Right ventricle myocardium superior (tissue), 1 donor: Measurements from ENCODE around the gene BEX4. TPM values are rescaled to one million over a fixed set of nuclear protein-coding genes. Genes with fewer than 3 reads are reported as not detected.
"Not testable (repeated sequence)": the region's sequence is repeated elsewhere in the genome, so short reads cannot be mapped to it uniquely, and the experiment has no call there.

Experiments
- ATAC-seq: fragments of 200-7000 bp; cut with Tn5 transposase; one replicate; pipeline ENCODE4 v1.9.1; 2020; ENCODE audit warnings: mild to moderate bottlenecking; ENCODE audit not compliant: poor library complexity
- DNase-seq: peaks from one replicate; pipeline ENCODE4 v3.0.0-alpha.2; 2020
- intact Hi-C: fragments of 100-400 bp; cut with DNase I; formaldehyde crosslinking; loops from one replicate; pipeline ENCODE4 v1.11.2; 2022
- total RNA-seq: library from RNA; stranded (reverse); fragmentation: NEBNext Ultra II Directional; extraction: Animal tissue kit (Norgen Biotek cat#: 25700); gene quantifications from one replicate; pipeline ENCODE4 v1.2.1, GENCODE V29; 2021
- donor health status: DM: no; HTN: yes; CAD: no; lungs with severe emphysema.

Gene BEX4
- total RNA-seq, 1 donor from 2014 or later = 30.5 TPM

GRCh38 chrX:103233263-103233662, 18.4 kb downstream of the BEX4 start:
- ATAC-seq (no peak), DNase-seq (no peak)
- intact Hi-C loops = no loop called here

- intact Hi-C loops = no loop called here
- ATAC-seq = no peak
- DNase-seq = no peak
Observed at GRCh38 chrX:103234869-103235268, 20.0 kb downstream of the BEX4 start.

DNA sequence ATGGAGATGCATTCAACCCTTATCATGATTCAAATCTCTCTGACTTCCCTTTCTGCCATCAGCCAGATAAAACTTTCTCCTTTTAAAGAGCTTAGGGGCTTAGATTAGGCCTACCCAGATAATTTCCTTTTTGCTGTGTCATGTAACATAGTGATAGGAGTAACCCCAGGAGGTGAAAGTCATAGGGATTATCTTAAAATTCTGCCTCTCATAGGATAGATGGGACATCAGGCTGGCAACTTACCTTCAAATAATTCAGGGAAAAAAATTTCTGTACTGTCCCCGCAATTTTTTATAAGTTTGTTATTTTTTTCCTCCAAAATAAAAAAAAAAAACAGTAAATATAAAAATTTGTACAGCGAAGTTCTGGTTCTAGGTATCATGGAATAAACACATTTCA, 20.7 kb downstream of the BEX4 start:
- ATAC-seq, intact Hi-C loops, DNase-seq: not testable (repeated sequence)

GRCh38 chrX:103236296-103236695, 21.4 kb downstream of the BEX4 start:
- intact Hi-C loops = no loop called here
- DNase-seq (no peak), ATAC-seq (no peak)

- intact Hi-C loops = no loop called here
- DNase-seq (no peak), ATAC-seq (no peak)
Observed at GRCh38 chrX:103240155-103240554, 25.2 kb downstream of the BEX4 start.

GRCh38 chrX:103248553-103248952, 33.6 kb downstream of the BEX4 start:
- DNase-seq (no peak), ATAC-seq (no peak)
- intact Hi-C loops = no loop called here

GRCh38 chrX:103249805-103250204, 34.9 kb downstream of the BEX4 start:
- intact Hi-C loops = loop anchor here (5.0 kb wide), 1 partner anchor 33 kb away; the partner anchor contains the start of gene BEX4
- no peak for DNase-seq
- no peak for ATAC-seq

- no peak for DNase-seq
- intact Hi-C loops = loop anchor here (5.0 kb wide), 1 partner anchor 34 kb away; the partner anchor contains the start of gene BEX4
Observed at GRCh38 chrX:103250977-103251376, 36.1 kb downstream of the BEX4 start.

GRCh38 chrX:103253608-103254007, 38.7 kb downstream of the BEX4 start:
- ATAC-seq (no peak), DNase-seq (no peak)
- intact Hi-C loops = loop anchor here (5.0 kb wide), 1 partner anchor 36 kb away; the partner anchor contains the start of gene BEX4

More at GRCh38 chrX:103250977-103251376, 36.1 kb downstream of the BEX4 start:
- no peak for ATAC-seq

DNA sequence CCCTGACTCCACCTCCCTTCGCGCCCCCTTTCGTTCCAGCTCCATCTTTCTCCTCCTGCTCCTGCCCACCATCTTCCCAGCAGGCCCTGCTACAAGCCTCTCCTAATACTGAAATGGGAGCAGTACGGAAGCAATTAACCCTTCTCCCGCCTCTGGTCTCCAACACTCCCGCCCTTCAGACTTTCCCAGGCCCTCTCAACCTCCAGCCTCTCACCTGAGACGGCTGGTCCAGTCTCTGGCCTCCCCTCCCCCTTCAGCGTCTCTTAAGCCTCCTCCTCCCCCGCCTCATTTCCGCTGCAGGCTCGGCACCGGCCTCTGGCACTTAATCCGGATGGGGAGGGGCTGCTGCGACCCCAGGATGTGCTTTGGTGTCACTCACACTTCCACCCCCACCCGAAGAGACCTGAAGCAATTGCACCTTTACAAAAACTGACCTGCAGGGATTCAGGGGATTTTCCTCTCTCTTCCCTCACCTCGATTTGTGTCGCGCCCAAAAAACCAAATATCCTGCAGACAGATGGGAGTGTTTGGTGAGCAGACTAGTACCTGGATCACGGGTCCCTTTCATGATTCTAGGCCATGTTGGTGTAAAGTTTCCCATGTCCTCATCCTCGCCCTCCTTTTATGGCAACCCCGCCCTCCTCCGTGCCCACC, 39.4 kb downstream of the BEX4 start:
- DNase-seq (peak; percentile 44), ATAC-seq (peak; percentile 80)
- intact Hi-C loops = loop anchor here (5.0 kb wide), 1 partner anchor 37 kb away; the partner anchor contains the start of gene BEX4

DNA sequence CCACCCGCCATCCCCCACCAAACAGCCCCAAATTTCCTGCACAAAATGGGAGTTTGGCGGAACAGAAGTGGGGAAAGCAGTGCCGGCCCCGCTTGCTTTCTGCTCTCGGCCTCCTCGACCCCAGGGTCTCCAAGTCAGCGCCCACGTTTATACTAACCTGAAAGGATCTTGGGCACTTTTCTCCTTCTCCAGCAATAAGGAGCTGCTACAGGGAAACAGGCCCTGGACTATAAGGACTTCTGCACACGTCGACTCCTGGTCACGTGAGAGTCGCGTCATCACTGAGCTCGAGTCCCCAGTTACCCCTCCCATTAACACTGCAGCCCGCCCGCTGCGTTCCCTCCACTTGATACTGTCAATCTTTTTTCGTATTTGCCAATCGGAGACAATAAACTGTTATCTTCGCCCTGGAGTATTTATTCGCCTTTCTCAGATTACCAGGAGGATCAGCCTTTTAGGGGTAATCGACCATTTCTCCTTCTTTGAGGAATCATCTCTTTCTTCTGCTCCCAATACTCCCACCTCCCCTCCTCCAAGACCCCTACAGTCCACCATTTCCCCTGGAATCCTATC, 40.1 kb downstream of the BEX4 start, which contains the start of gene TCEAL8:
TSS of gene TCEAL8 (minus strand) at position 235 of the 573 bp plus-strand sequence. CDS start 1,176 bp downstream, outside the sequence.
- ATAC-seq = peak; percentile 99
- intact Hi-C loops = loop anchor here (5.0 kb wide), 1 partner anchor 38 kb away; the partner anchor contains the start of gene BEX4
- DNase-seq = peak; percentile 89

GRCh38 chrX:103256651-103257050, 41.7 kb downstream of the BEX4 start:
- ATAC-seq = no peak
- no peak for DNase-seq
- intact Hi-C loops = no loop called here

DNA sequence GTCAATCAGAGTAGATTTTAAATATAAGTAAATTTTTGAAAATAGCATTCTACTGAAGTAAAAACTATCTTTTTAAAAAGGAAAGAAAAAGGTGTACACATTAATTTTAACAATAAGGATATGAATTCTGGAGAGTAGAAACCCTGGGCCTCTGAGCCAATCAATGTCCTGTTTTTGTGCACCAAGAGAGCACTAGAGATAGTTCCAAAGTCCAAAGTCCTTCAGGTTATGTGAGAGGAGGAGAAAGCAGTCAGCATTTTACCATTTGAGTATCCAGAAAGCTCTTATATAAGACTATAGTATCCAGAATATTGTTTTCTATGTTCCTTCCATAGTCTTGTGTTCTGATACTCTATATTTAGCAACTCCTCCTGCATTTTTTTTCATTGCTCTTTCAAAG, 43.4 kb downstream of the BEX4 start:
- DNase-seq (no peak), ATAC-seq (no peak)
- intact Hi-C loops = no loop called here

Other genes with a start within 250 kb of the BEX4 start
- 0.97 TPM for gene BEX1, start 150.9 kb upstream of the BEX4 start, total RNA-seq
- 0.32 TPM for gene NXF3, start 122.0 kb upstream of the BEX4 start, total RNA-seq
- 34.2 TPM for gene TCEAL8, start 40.0 kb downstream of the BEX4 start, total RNA-seq
- 0.32 TPM for gene TCEAL5, start 61.6 kb downstream of the BEX4 start, total RNA-seq
- 0.75 TPM for gene BEX2, start 95.9 kb downstream of the BEX4 start, total RNA-seq
- gene TCEAL7, start 115.1 kb downstream of the BEX4 start, total RNA-seq = 1.7 TPM
- 16.2 TPM for gene TCEAL9, start 141.4 kb downstream of the BEX4 start, total RNA-seq
- gene BEX3, start 161.4 kb downstream of the BEX4 start, total RNA-seq = 164 TPM